Measurements from ENCODE around the gene MAD1L1. TPM values are rescaled to one million over a fixed set of nuclear protein-coding genes. Genes with fewer than 3 reads are reported as not detected.
"Not testable (repeated sequence)": the region's sequence is repeated elsewhere in the genome, so short reads cannot be mapped to it uniquely, and the experiment has no call there.

The MAD1L1 gene
- total and polyA plus RNA-seq, 2 of the 8 experiments (the other 6 are each of a cell fraction or from before 2014, with no cell fraction given) = 40.4 to 44.6 TPM

- TF ChIP-seq TCF12 (IDR thresholded peaks at IDR 0.05; ENCODE audit: low read depth, low read length) (no peak), EGR1 (IDR thresholded peaks at IDR 0.05; ENCODE audit: borderline replicate concordance, low read depth, low read length) (no peak)
Observed at GRCh38 chr7:1970895-1971294, 261.9 kb downstream of the MAD1L1 start (continued).

GRCh38 chr7:1970285-1970660 is 262.5 kb downstream of the MAD1L1 start:
- DNase-seq (ENCODE audit: low read depth in 1 of 2, low spot score in 2 of 2); H4K8ac ChIP-seq (ENCODE audit: extremely low read depth, insufficient read depth, low read length); H2BK12ac ChIP-seq (ENCODE audit: low read depth, low read length); H2BK20ac ChIP-seq (ENCODE audit: low read length); H3K4ac ChIP-seq (replicated peaks; ENCODE audit: insufficient read length, low read depth, low read length); H3K4me1 ChIP-seq (replicated peaks in 1 of 4; ENCODE audit: control insufficient read depth in 3 of 4, insufficient read depth in 4 of 4, low read length in 3 of 4); H4K91ac ChIP-seq (replicated peaks; ENCODE audit: insufficient read length, low read length); H2AK5ac ChIP-seq (ENCODE audit: low read depth, low read length); H4K20me1 ChIP-seq (replicated peaks in 1 of 2; ENCODE audit: control insufficient read depth in 1 of 2, insufficient read depth in 2 of 2, low read length in 2 of 2); H3K9ac ChIP-seq (replicated peaks in 1 of 4; ENCODE audit: extremely low read depth in 1 of 4, low read depth in 3 of 4, low read length in 3 of 4); H3K79me1 ChIP-seq (ENCODE audit: low read depth, low read length); H3K27ac ChIP-seq (ENCODE audit: low read depth, low read length); H3K4me3 ChIP-seq (ENCODE audit: extremely low read depth in 1 of 4, insufficient read depth in 2 of 4, low read depth in 3 of 4, low read length in 4 of 4); H3K56ac ChIP-seq (replicated peaks; ENCODE audit: insufficient read length, low read depth, low read length); FAIRE-seq; H2BK5ac ChIP-seq (ENCODE audit: low read depth, low read length); H2AFZ ChIP-seq (ENCODE audit: low read length); H3K27me3 ChIP-seq (replicated peaks in 1 of 4; ENCODE audit: control insufficient read depth in 3 of 4, extremely low read depth in 1 of 4, insufficient read depth in 3 of 4, low read length in 3 of 4); H3K14ac ChIP-seq (ENCODE audit: insufficient read length); H3K4me2 ChIP-seq (ENCODE audit: insufficient read depth in 1 of 2, low read depth in 2 of 2, low read length in 2 of 2); H4K5ac ChIP-seq (ENCODE audit: insufficient read length, low read depth, low read length); H2BK120ac ChIP-seq (replicated peaks; ENCODE audit: low read depth, low read length); H3K23me2 ChIP-seq (ENCODE audit: low read depth, low read length); H3K36me3 ChIP-seq (ENCODE audit: control insufficient read depth in 2 of 4, insufficient read depth in 4 of 4, low read length in 3 of 4); H2BK15ac ChIP-seq (ENCODE audit: low read length); H3K23ac ChIP-seq (ENCODE audit: insufficient read length); H3K18ac ChIP-seq (ENCODE audit: extremely low read depth, low read length); H3K79me2 ChIP-seq (ENCODE audit: control insufficient read depth in 1 of 2, insufficient read depth in 2 of 2, low read length in 2 of 2); H3K9me3 ChIP-seq (ENCODE audit: insufficient read depth in 2 of 2, low read depth in 1 of 2, low read length in 1 of 2): not testable (repeated sequence)
- ChIA-PET CTCF (ENCODE audit: partially characterized antibody) (interaction anchor here (0.7 to 1.2 kb wide), 2 partner anchors 14 to 48 kb away, joined by 3 read pairs; no protein-coding TSS in a partner anchor), POLR2A (ENCODE audit: partially characterized antibody) (interaction anchor here (0.6 kb wide), 1 partner anchor 887 kb away, joined by 3 read pairs; no protein-coding TSS in a partner anchor)
- WGBS, 2 experiments (ENCODE audit: extremely low coverage in 1 of 2, insufficient coverage in 1 of 2, insufficient read length in 1 of 2, insufficient replicate concordance in 2 of 2, low coverage in 1 of 2, low lambda C conversion rate in 2 of 2, missing lambda C conversion rate in 1 of 2) = 99% methylated on average over 9 of the region's 10 CpGs; no CpG with 5 or more reads in 1 of the 2 experiments
